Activated naive CD8-positive, alpha-beta T cell treated with anti-CD3 and anti-CD28 coated beads, Interleukin-2, amount 50 U/mL, for 24 hours (primary cell): ENCODE data around the gene ZNF653.
A peak's percentile ranks its signal among the peaks of the same experiment; 100 is the strongest.

Experiments used
- ATAC-seq: fragments of 150-1000 bp; cut with Tn5 transposase; one replicate; pipeline ENCODE4 v1.10.0; 2021
- DNase-seq: peaks from one replicate; pipeline ENCODE4 v3.0.0; 2021
- H3K27ac Mint-ChIP-seq: one replicate; pipeline ENCODE4 v1.8.0; 2021; ENCODE audit warnings: mild to moderate bottlenecking, mixed read lengths
- H3K27me3 Mint-ChIP-seq: one replicate; pipeline ENCODE4 v1.8.0; 2021; ENCODE audit warnings: mixed read lengths
- H3K36me3 Mint-ChIP-seq: one replicate; pipeline ENCODE4 v1.8.0; 2021; ENCODE audit warnings: low read depth, mixed read lengths
- H3K4me1 Mint-ChIP-seq: one replicate; pipeline ENCODE4 v1.8.0; 2021; ENCODE audit warnings: mixed read lengths
- H3K4me3 Mint-ChIP-seq: one replicate; pipeline ENCODE4 v1.8.0; 2021; ENCODE audit warnings: mild to moderate bottlenecking, moderate library complexity, mixed read lengths
- H3K9me3 Mint-ChIP-seq: one replicate; pipeline ENCODE4 v1.8.0; 2021; ENCODE audit warnings: mixed read lengths

Gene ZNF653, protein sequence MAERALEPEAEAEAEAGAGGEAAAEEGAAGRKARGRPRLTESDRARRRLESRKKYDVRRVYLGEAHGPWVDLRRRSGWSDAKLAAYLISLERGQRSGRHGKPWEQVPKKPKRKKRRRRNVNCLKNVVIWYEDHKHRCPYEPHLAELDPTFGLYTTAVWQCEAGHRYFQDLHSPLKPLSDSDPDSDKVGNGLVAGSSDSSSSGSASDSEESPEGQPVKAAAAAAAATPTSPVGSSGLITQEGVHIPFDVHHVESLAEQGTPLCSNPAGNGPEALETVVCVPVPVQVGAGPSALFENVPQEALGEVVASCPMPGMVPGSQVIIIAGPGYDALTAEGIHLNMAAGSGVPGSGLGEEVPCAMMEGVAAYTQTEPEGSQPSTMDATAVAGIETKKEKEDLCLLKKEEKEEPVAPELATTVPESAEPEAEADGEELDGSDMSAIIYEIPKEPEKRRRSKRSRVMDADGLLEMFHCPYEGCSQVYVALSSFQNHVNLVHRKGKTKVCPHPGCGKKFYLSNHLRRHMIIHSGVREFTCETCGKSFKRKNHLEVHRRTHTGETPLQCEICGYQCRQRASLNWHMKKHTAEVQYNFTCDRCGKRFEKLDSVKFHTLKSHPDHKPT

DNA sequence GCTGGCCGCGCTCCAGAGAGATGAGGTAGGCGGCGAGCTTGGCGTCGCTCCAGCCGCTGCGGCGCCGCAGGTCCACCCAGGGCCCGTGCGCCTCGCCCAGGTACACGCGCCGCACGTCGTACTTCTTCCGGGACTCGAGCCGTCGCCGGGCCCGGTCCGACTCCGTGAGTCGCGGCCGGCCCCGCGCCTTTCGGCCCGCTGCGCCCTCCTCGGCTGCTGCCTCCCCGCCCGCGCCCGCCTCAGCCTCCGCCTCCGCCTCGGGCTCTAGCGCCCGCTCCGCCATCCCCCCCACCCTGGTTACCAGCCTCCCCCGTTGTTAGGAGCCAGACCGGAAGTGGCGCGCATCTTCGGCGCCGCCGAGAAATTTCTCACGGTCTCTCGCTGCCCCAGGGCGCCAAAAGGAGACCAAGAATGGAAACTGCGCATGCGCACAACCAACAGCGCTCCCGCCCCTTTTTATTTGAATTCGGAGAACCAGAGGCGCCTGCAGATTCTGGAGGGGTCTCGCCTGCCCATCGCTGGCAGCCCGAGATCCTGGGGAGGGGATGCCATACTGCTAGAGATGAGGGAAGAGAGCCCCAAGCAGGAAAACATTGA, at the start of gene ZNF653:
Gene ZNF653 (minus strand): TSS at position 336 of the 597 bp plus-strand sequence. CDS start 53 bp downstream, at position 283.
- peak; percentile 58 for ATAC-seq
- DNase-seq, result peak; percentile 95
- H3K27ac Mint-ChIP-seq, result peak within 1 kb of the TSS; percentile 95
- H3K4me1 Mint-ChIP-seq, result peaks cover 17% of the 10 kb centered on the region
- H3K27me3 Mint-ChIP-seq, result no peaks in the 10 kb centered on the region
- H3K9me3 Mint-ChIP-seq, result no peaks in the 10 kb centered on the region
- peak within 1 kb of the TSS; percentile 84 for H3K4me3 Mint-ChIP-seq
- peaks cover 6% of the 10 kb centered on the region for H3K36me3 Mint-ChIP-seq

GRCh38 chr19:11555246-11555645, 49.6 kb upstream of the ZNF653 start:
- Mint-ChIP-seq H3K9me3 (no peaks in the 10 kb centered on the region), H3K27me3 (no peaks in the 10 kb centered on the region), H3K4me1 (peaks cover 39% of the 10 kb centered on the region), H3K36me3 (peaks cover 10% of the 10 kb centered on the region), H3K27ac (peak overlapping the region; percentile 17), H3K4me3 (no peak overlapping the region)
- no peak for ATAC-seq
- no peak for DNase-seq

DNA sequence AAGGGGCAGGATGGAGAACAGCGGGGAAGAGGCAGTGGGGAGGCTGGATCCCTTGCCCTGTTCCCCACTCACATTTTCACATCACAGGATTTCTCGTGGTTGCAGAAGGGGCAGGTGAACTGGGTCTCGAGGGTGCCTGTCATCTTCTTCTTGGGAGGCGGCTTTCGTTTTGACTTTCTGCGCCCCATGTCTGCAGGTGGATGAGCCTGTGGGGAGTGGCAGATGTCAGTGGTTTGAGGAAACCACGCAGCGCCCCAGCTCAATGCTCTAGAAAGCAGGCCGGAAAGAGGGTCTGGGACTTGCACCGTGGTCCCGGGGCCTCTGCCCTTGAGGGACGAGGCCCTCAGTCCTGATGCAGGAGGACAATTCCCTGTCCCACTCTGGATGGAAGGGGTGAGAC, 48.5 kb upstream of the ZNF653 start:
- peaks cover 33% of the 10 kb centered on the region for H3K4me1 Mint-ChIP-seq
- DNase-seq (no peak), ATAC-seq (no peak)
- no peaks in the 10 kb centered on the region for H3K9me3 Mint-ChIP-seq
- H3K27me3 Mint-ChIP-seq, result no peaks in the 10 kb centered on the region
- peak overlapping the region; percentile 18 for H3K27ac Mint-ChIP-seq
- no peak overlapping the region for H3K4me3 Mint-ChIP-seq
- H3K36me3 Mint-ChIP-seq, result peaks cover 10% of the 10 kb centered on the region

DNA sequence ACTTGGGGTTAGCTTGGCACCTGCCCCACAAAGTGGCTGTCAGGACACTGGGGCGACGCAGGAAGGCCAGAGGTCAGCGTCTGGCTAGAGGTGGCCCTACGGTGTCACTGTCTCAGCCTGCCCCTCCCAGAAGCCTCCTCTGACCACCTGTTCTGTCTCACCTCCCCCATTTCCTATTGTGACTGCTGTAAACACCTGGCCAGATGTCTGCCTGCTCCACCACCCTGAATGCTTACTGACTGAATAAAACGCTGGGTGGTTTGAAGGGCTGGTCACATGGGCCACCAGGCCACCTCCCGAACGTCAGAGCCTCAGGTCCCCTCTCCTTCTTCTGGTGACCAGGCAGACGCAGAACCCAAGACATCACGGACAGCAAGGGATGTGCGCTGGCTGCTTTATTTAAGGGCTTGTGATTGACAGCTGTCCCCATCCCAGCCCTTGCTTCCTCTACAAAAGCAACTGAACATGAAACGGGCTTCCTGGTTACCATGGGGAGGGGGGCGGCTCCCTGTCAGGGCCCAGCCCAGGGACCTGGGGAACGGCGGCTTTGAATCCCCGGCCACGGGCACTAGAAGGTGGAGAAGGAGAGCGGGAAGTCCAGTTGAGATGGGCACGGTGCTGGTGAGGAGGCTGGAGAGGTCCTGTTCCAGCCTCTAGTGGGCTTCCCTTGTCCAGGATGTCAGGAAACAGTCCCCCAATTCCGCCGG, 47.2 kb upstream of the ZNF653 start:
- Mint-ChIP-seq H3K27me3 (no peaks in the 10 kb centered on the region), H3K4me1 (peaks cover 25% of the 10 kb centered on the region), H3K9me3 (no peaks in the 10 kb centered on the region), H3K27ac (no peak overlapping the region), H3K36me3 (peaks cover 8% of the 10 kb centered on the region), H3K4me3 (no peak overlapping the region)
- no peak for ATAC-seq
- no peak for DNase-seq

DNA sequence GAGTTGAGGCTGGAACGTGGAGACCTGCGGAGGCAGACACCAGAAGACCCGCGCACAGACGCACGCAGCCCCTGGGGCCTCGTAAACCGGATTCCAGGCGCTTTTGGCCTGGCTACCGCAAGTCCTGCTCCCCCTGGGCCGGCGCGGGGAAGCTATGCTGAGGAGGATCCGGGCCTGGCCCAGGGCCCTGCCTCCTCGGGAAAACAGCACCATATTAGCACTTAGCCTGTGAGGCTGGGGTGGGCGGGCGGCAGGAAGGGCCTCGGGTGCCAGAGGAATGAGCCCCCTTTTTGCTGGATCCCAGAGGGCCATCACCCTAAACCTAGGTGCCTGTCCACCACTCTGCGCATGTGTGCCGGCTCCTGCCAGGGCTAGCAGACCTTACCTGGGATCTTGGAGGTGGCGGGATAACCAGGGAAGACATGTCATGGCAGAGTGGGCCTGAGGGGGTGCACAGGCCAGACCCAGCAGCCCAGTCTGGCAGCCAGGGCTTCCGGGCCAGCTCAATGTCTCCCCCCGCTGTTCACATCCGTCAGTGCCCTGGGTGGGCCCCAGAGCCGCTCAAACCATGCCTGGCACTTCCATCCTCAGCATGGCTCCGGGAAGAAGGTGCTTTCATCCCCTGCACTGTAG, 46.1 kb upstream of the ZNF653 start:
- H3K9me3 Mint-ChIP-seq, result no peaks in the 10 kb centered on the region
- H3K4me3 Mint-ChIP-seq, result no peak overlapping the region
- DNase-seq, result peak; percentile 39
- H3K27ac Mint-ChIP-seq, result no peak overlapping the region
- peaks cover 8% of the 10 kb centered on the region for H3K36me3 Mint-ChIP-seq
- no peak for ATAC-seq
- H3K27me3 Mint-ChIP-seq, result no peaks in the 10 kb centered on the region
- H3K4me1 Mint-ChIP-seq, result peaks cover 16% of the 10 kb centered on the region

- DNase-seq (no peak), ATAC-seq (no peak)
- H3K4me3 Mint-ChIP-seq, result no peak overlapping the region
- H3K36me3 Mint-ChIP-seq, result peaks cover 3% of the 10 kb centered on the region
- peaks cover 7% of the 10 kb centered on the region for H3K4me1 Mint-ChIP-seq
- H3K9me3 Mint-ChIP-seq, result no peaks in the 10 kb centered on the region
- H3K27me3 Mint-ChIP-seq, result no peaks in the 10 kb centered on the region
- no peak overlapping the region for H3K27ac Mint-ChIP-seq
Measured at GRCh38 chr19:11550265-11550664, 44.6 kb upstream of the ZNF653 start.

DNA sequence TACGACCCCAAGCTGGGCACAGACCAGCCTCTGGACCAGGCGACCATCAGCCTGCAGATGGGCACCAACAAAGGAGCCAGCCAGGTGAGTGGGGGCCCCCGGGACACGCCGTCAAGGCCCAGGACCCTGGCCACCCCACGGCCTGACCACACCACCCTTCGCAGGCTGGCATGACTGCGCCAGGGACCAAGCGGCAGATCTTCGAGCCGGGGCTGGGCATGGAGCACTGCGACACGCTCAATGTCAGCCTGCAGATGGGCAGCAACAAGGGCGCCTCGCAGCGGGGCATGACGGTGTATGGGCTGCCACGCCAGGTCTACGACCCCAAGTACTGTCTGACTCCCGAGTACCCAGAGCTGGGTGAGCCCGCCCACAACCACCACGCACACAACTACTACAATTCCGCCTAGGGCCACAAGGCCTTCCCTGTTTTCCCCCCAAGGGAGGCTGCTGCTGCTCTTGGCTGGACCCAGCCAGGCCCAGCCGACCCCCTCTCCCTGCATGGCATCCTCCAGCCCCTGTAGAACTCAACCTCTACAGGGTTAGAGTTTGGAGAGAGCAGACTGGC, 43.8 kb upstream of the ZNF653 start:
- H3K9me3 Mint-ChIP-seq, result no peaks in the 10 kb centered on the region
- no peak for ATAC-seq
- no peak for DNase-seq

DNA sequence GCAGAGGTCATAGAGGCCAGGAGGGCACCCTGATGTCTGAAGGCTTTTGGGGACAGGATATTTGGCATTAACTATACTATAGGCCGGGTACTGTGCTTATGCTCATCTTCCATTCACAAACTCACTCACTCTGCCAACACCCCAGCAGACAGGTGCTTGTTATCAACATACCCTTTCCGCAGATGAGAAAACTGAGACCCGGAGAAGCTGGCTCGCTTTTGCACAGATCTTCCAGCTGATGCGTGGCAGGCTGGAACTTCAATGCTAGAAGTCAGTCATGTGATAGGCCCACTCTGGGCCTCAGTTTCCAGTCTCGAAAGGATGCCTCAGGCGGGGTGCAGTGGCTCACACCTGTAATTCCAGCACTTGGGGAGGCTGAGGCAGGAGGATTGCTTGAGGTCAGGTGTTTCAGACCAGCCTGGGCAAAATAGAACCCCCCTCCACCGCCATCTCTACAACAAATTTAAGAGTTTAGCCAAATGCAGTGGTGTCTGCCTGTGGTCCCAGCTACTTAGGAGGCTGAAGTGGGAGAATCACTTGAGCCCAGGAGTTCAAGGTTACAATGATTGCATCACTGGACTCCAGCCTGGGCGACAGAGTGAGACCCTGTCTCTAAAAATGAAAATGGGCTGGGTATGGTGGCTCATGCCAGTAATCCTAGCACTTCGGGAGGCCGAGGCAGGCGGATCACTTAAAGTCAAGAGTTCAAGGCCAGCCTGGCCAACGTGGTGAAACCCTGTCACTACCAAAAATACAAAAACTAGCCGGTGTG, 42.5 kb upstream of the ZNF653 start:
- no peaks in the 10 kb centered on the region for H3K9me3 Mint-ChIP-seq
- no peaks in the 10 kb centered on the region for H3K36me3 Mint-ChIP-seq
- H3K27ac Mint-ChIP-seq, result no peak overlapping the region
- DNase-seq (no peak), ATAC-seq (no peak)
- no peak overlapping the region for H3K4me3 Mint-ChIP-seq
- H3K27me3 Mint-ChIP-seq, result peaks cover 2% of the 10 kb centered on the region
- H3K4me1 Mint-ChIP-seq, result no peaks in the 10 kb centered on the region

More for the DNA sequence above, 43.8 kb upstream of the ZNF653 start:
- Mint-ChIP-seq H3K4me1 (peaks cover 5% of the 10 kb centered on the region), H3K27me3 (peaks cover 2% of the 10 kb centered on the region), H3K36me3 (peaks cover 3% of the 10 kb centered on the region), H3K4me3 (no peak overlapping the region), H3K27ac (no peak overlapping the region)

DNA sequence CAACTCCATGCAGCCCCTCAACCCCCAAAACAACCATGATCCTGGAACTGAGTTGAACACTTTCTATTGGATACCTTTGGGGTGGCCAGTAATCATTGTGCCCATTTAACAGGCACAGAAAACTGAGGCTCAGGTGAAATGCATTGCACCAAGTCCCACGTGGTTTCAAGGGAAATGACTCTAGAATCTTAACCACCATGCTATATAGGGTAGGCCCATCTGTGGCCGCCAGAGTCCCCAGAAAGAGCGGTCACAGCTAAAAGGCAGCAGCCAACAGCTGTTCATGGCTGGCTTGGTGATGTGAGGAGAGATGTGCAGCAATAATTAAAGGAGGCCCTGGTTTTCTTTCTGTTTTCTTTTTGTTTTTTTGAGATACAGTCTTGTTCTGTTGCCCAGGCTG, 35.6 kb upstream of the ZNF653 start:
- Mint-ChIP-seq H3K4me3 (no peak overlapping the region), H3K36me3 (no peaks in the 10 kb centered on the region), H3K4me1 (peaks cover 3% of the 10 kb centered on the region), H3K9me3 (no peaks in the 10 kb centered on the region), H3K27ac (no peak overlapping the region), H3K27me3 (peaks cover 28% of the 10 kb centered on the region)
- no peak for ATAC-seq
- DNase-seq, result no peak

GRCh38 chr19:11540645-11541044, 35.0 kb upstream of the ZNF653 start:
- H3K27me3 Mint-ChIP-seq, result peaks cover 28% of the 10 kb centered on the region
- DNase-seq (no peak), ATAC-seq (no peak)
- H3K36me3 Mint-ChIP-seq, result no peaks in the 10 kb centered on the region
- H3K9me3 Mint-ChIP-seq, result no peaks in the 10 kb centered on the region
- no peak overlapping the region for H3K27ac Mint-ChIP-seq
- H3K4me3 Mint-ChIP-seq, result no peak overlapping the region
- peaks cover 6% of the 10 kb centered on the region for H3K4me1 Mint-ChIP-seq

DNA sequence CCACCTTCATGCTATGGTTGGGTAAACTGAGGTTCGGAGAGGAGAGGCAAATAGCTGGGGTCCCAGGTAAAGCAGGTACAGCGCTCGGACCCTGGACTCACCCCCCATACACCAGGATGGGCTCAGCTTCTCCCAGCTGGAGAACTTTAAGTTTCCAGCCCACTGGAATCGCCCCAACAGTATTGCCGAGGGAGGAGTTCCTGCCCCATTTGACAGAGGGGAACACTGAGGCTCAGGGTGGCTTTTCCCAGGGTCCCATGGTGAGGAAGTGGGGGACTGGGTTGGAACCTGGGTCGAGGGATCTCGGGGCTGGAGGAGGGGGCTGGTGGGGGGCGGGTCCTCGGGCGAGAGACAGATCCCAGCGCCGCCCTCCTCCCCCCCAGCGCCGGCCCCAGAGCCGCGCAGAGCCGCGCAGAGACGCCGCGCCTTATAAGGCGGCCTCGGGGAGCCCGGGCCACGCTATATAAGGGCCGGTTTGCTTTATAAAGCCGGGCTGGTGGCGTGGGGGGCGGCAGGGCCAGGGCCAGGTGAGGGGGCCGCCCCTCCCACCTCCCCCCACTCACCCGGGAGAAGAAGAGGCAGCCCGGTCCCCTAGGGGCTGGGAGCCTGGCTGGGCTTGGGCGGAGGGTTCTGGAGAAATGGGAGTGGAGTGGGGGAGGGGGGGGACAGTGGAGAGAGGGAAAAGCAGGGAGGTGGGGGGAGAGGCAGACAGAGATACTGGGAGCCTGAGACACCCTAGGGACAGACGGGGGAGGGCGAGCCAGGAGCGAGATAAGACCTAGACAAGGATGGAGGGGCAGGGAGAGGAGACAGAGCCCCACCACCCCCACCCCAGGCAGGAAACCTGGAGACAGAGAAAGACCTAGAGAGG, 34.1 kb upstream of the ZNF653 start:
- H3K4me3 Mint-ChIP-seq, result no peak overlapping the region
- ATAC-seq, result no peak

GRCh38 chr19:11538232-11539036, 32.8 kb upstream of the ZNF653 start, which contains the start of gene CNN1:
CNN1 (plus strand) TSS chr19:11538851; CDS start chr19:11538928, 77 bp downstream.
- H3K27me3 Mint-ChIP-seq, result peaks cover 30% of the 10 kb centered on the region
- H3K27ac Mint-ChIP-seq, result no peak within 1 kb of the TSS
- DNase-seq (no peak), ATAC-seq (no peak)
- H3K4me3 Mint-ChIP-seq, result no peak within 1 kb of the TSS
- H3K9me3 Mint-ChIP-seq, result no peaks in the 10 kb centered on the region
- H3K4me1 Mint-ChIP-seq, result peaks cover 13% of the 10 kb centered on the region
- H3K36me3 Mint-ChIP-seq, result no peaks in the 10 kb centered on the region

More for the DNA sequence above, 34.1 kb upstream of the ZNF653 start:
- DNase-seq, result no peak
- H3K9me3 Mint-ChIP-seq, result no peaks in the 10 kb centered on the region
- H3K36me3 Mint-ChIP-seq, result no peaks in the 10 kb centered on the region
- peaks cover 10% of the 10 kb centered on the region for H3K4me1 Mint-ChIP-seq
- H3K27ac Mint-ChIP-seq, result no peak overlapping the region
- H3K27me3 Mint-ChIP-seq, result peaks cover 28% of the 10 kb centered on the region
